Measurements from ENCODE around the gene SLC35E3.
A peak's percentile ranks its signal among the peaks of the same experiment; 100 is the strongest.

The SLC35E3 gene

DNA sequence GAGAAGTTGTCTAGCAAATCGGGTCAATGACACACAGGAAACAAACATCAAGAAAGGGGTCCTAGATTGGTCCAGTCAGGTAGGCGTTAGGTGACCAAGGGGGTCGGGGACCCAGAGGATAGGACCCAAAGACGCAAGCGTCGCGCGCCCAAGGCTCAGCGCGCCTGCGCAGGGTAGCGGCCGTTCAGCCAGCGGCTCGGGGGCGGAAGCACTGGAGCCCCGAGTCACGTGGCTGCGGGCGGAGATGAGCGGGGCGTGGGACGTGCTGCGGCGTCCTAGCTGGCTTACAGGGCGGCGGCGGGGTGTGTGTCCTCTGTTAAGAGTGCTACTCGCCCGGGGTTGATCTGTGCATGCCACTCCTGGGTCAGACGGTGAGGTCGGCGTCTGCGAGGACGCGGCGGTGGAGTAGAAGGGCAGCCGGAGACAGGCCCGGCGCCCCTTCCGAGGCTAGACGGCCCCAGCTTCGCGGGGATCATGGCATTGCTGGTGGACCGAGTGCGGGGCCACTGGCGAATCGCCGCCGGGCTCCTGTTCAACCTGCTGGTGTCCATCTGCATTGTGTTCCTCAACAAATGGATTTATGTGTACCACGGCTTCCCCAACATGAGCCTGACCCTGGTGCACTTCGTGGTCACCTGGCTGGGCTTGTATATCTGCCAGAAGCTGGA, at the start of gene SLC35E3:
Gene SLC35E3 (plus strand): TSS at position 273 of the 668 bp plus-strand sequence. CDS start 202 bp downstream, at position 475.
- peak; percentile 84 to 85 for DNase-seq (ENCODE audit: low spot score in 2 of 2)
- peaks cover 14% of the 10 kb centered on the region for H3K36me3 Mint-ChIP-seq
- H3K4me1 Mint-ChIP-seq, result peaks cover 32% of the 10 kb centered on the region
- peak; percentile 98 for ATAC-seq (ENCODE audit: low read depth)
- peak within 1 kb of the TSS; percentile 95 for H3K27ac Mint-ChIP-seq
- H3K27me3 Mint-ChIP-seq, result no peaks in the 10 kb centered on the region
- peak within 1 kb of the TSS; percentile 94 for H3K4me3 Mint-ChIP-seq
- no peaks in the 10 kb centered on the region for H3K9me3 Mint-ChIP-seq

GRCh38 chr12:68699486-68699885, 46.5 kb upstream of the SLC35E3 start:
- H3K27me3 Mint-ChIP-seq, result no peaks in the 10 kb centered on the region
- ATAC-seq (ENCODE audit: low read depth) (no peak), DNase-seq (ENCODE audit: low spot score in 2 of 2) (no peak)
- peaks cover 36% of the 10 kb centered on the region for H3K36me3 Mint-ChIP-seq
- H3K4me3 Mint-ChIP-seq, result no peak overlapping the region
- H3K4me1 Mint-ChIP-seq, result no peaks in the 10 kb centered on the region
- H3K27ac Mint-ChIP-seq, result no peak overlapping the region
- no peaks in the 10 kb centered on the region for H3K9me3 Mint-ChIP-seq

- DNase-seq (ENCODE audit: low spot score in 2 of 2) (no peak), ATAC-seq (ENCODE audit: low read depth) (no peak)
- Mint-ChIP-seq H3K9me3 (no peaks in the 10 kb centered on the region), H3K4me3 (no peak overlapping the region), H3K4me1 (no peaks in the 10 kb centered on the region), H3K27me3 (no peaks in the 10 kb centered on the region), H3K36me3 (peaks cover 22% of the 10 kb centered on the region), H3K27ac (no peak overlapping the region)
These were observed 18.2 kb upstream of the SLC35E3 start for GRCh38 chr12:68727776-68728175.

- H3K9me3 Mint-ChIP-seq, result no peaks in the 10 kb centered on the region
- no peak overlapping the region for H3K4me3 Mint-ChIP-seq
- no peaks in the 10 kb centered on the region for H3K27me3 Mint-ChIP-seq
- ATAC-seq (ENCODE audit: low read depth) (no peak), DNase-seq (ENCODE audit: low spot score in 2 of 2) (no peak)
- no peak overlapping the region for H3K27ac Mint-ChIP-seq
- H3K36me3 Mint-ChIP-seq, result peaks cover 17% of the 10 kb centered on the region
- no peaks in the 10 kb centered on the region for H3K4me1 Mint-ChIP-seq
These were observed 12.3 kb upstream of the SLC35E3 start for GRCh38 chr12:68733661-68734071.

GRCh38 chr12:68739891-68740290, 6.1 kb upstream of the SLC35E3 start:
- no peak overlapping the region for H3K27ac Mint-ChIP-seq
- peaks cover 9% of the 10 kb centered on the region for H3K4me1 Mint-ChIP-seq
- no peak for ATAC-seq (ENCODE audit: low read depth)
- H3K9me3 Mint-ChIP-seq, result no peaks in the 10 kb centered on the region
- peaks cover 10% of the 10 kb centered on the region for H3K36me3 Mint-ChIP-seq
- no peak for DNase-seq (ENCODE audit: low spot score in 2 of 2)
- H3K4me3 Mint-ChIP-seq, result no peak overlapping the region
- H3K27me3 Mint-ChIP-seq, result no peaks in the 10 kb centered on the region

DNA sequence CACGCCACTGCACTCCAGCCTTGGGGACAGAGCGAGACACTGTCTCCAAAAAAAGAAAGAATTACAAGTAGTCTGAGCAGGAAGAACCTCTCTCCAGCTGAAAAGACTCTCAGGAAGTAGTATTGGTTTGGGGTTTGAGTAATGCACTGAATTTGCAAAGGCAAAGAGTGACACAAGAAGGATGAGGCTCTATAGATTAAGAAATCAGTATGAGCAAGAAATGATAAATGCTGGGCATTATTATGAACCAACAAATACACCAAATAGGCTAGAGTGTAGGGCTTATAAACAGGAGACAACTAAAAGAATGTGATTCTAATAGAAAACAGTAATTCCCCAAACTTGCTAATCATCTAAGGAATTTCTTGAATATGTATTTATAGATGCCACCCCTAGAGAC, 2.6 kb upstream of the SLC35E3 start:
- peaks cover 20% of the 10 kb centered on the region for H3K4me1 Mint-ChIP-seq
- peaks cover 5% of the 10 kb centered on the region for H3K36me3 Mint-ChIP-seq
- no peaks in the 10 kb centered on the region for H3K27me3 Mint-ChIP-seq
- no peaks in the 10 kb centered on the region for H3K9me3 Mint-ChIP-seq
- ATAC-seq (ENCODE audit: low read depth) (no peak), DNase-seq (ENCODE audit: low spot score in 2 of 2) (no peak)
- no peak overlapping the region for H3K4me3 Mint-ChIP-seq
- peak overlapping the region; percentile 67 for H3K27ac Mint-ChIP-seq

GRCh38 chr12:68745376-68745903, 536 bp upstream of the SLC35E3 start:
- H3K9me3 Mint-ChIP-seq, result no peaks in the 10 kb centered on the region
- H3K36me3 Mint-ChIP-seq, result peaks cover 12% of the 10 kb centered on the region
- H3K4me3 Mint-ChIP-seq, result peak overlapping the region; percentile 94
- peak overlapping the region; percentile 95 for H3K27ac Mint-ChIP-seq
- H3K27me3 Mint-ChIP-seq, result no peaks in the 10 kb centered on the region
- DNase-seq (ENCODE audit: low spot score in 2 of 2) (peak in 1 of 2 donors; percentile 3), ATAC-seq (ENCODE audit: low read depth) (peak; percentile 3)
- peaks cover 32% of the 10 kb centered on the region for H3K4me1 Mint-ChIP-seq

- ATAC-seq (ENCODE audit: low read depth) (no peak), DNase-seq (ENCODE audit: low spot score in 2 of 2) (peak; percentile 7 to 28)
- Mint-ChIP-seq H3K9me3 (no peaks in the 10 kb centered on the region), H3K27me3 (no peaks in the 10 kb centered on the region), H3K36me3 (peaks cover 14% of the 10 kb centered on the region), H3K27ac (peak overlapping the region; percentile 95), H3K4me3 (peak overlapping the region; percentile 94), H3K4me1 (peaks cover 32% of the 10 kb centered on the region)
These were observed 700 bp downstream of the SLC35E3 start for GRCh38 chr12:68746572-68747180.

DNA sequence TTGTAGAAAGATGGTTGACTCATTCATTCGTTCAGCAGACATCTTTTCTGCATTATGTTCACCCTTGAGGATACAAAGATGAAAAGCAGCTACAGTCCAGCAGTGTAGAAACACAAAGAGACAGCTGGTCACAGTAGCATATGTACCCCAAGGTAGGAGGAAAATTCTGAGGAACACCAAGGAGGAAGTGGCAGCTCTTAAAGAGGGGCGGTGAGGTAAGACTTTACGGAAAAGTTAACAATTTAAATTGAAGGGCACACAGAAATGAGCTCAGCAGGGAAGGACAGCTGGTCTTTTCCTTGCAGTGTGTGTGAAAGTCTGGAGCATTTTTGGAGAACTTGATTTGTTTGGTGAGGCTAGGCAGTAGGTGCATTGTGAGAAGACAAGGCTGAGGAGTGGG, 3.5 kb downstream of the SLC35E3 start:
- Mint-ChIP-seq H3K36me3 (peaks cover 22% of the 10 kb centered on the region), H3K9me3 (no peaks in the 10 kb centered on the region), H3K4me3 (no peak overlapping the region), H3K4me1 (peaks cover 24% of the 10 kb centered on the region), H3K27ac (peak overlapping the region; percentile 32), H3K27me3 (no peaks in the 10 kb centered on the region)
- ATAC-seq (ENCODE audit: low read depth), result no peak
- DNase-seq (ENCODE audit: low spot score in 2 of 2), result no peak

- Mint-ChIP-seq H3K27me3 (no peaks in the 10 kb centered on the region), H3K4me1 (peaks cover 24% of the 10 kb centered on the region), H3K36me3 (peaks cover 24% of the 10 kb centered on the region), H3K9me3 (no peaks in the 10 kb centered on the region), H3K27ac (peak overlapping the region; percentile 32), H3K4me3 (no peak overlapping the region)
- DNase-seq (ENCODE audit: low spot score in 2 of 2) (no peak), ATAC-seq (ENCODE audit: low read depth) (no peak)
These were observed 3.9 kb downstream of the SLC35E3 start for GRCh38 chr12:68749861-68750260.

DNA sequence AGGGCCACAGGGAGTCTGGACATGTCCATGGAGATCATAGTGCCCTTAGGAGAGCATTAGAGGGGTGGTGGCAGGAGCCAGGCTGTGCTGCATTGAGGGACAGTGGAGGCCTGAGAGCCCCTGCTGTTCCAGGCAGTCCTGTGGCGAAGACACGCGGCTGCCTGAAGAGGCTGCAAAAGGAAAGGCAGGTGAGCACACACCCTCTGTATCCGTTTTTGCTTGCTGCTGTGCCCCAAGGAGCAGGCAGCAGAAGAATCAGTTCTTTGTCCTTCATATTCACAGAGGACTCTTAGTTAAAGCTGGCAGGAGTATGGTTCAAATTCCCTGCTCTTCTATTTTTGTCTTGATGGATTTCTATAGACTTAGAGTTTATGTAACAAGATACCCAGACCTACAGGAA, 4.5 kb downstream of the SLC35E3 start:
- H3K4me3 Mint-ChIP-seq, result no peak overlapping the region
- no peak overlapping the region for H3K27ac Mint-ChIP-seq
- no peaks in the 10 kb centered on the region for H3K9me3 Mint-ChIP-seq
- ATAC-seq (ENCODE audit: low read depth), result no peak
- H3K36me3 Mint-ChIP-seq, result peaks cover 27% of the 10 kb centered on the region
- no peaks in the 10 kb centered on the region for H3K27me3 Mint-ChIP-seq
- peaks cover 24% of the 10 kb centered on the region for H3K4me1 Mint-ChIP-seq
- DNase-seq (ENCODE audit: low spot score in 2 of 2), result no peak

- H3K36me3 Mint-ChIP-seq, result peaks cover 30% of the 10 kb centered on the region
- H3K9me3 Mint-ChIP-seq, result no peaks in the 10 kb centered on the region
- H3K4me3 Mint-ChIP-seq, result no peak overlapping the region
- H3K27ac Mint-ChIP-seq, result no peak overlapping the region
- no peak for ATAC-seq (ENCODE audit: low read depth)
- H3K4me1 Mint-ChIP-seq, result no peaks in the 10 kb centered on the region
- DNase-seq (ENCODE audit: low spot score in 2 of 2), result no peak
- H3K27me3 Mint-ChIP-seq, result no peaks in the 10 kb centered on the region
These were observed 9.7 kb downstream of the SLC35E3 start for GRCh38 chr12:68755536-68756243.

DNA sequence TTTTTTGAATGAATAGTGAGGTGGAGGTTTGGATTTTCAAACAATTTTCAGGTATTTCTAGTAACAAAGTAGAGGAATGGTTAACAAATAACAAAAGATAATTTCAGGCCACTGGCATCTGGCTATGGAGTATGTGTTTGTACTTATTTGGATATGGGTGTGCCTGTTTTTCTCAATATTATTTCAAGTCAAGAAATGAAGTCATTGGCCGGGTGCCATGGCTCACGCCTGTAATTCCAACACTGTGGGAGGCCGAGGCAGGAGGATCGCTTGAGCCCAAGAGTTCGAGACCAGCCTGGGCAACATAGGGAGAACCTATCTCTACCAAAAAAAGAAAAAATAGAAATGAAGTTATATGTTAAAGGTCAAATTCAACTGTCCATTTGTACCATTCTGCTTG, 13.9 kb downstream of the SLC35E3 start:
- H3K27ac Mint-ChIP-seq, result no peak overlapping the region
- no peak overlapping the region for H3K4me3 Mint-ChIP-seq
- H3K4me1 Mint-ChIP-seq, result peaks cover 2% of the 10 kb centered on the region
- no peaks in the 10 kb centered on the region for H3K27me3 Mint-ChIP-seq
- H3K36me3 Mint-ChIP-seq, result peaks cover 29% of the 10 kb centered on the region
- ATAC-seq (ENCODE audit: low read depth) (no peak), DNase-seq (ENCODE audit: low spot score in 2 of 2) (no peak)
- no peaks in the 10 kb centered on the region for H3K9me3 Mint-ChIP-seq

DNA sequence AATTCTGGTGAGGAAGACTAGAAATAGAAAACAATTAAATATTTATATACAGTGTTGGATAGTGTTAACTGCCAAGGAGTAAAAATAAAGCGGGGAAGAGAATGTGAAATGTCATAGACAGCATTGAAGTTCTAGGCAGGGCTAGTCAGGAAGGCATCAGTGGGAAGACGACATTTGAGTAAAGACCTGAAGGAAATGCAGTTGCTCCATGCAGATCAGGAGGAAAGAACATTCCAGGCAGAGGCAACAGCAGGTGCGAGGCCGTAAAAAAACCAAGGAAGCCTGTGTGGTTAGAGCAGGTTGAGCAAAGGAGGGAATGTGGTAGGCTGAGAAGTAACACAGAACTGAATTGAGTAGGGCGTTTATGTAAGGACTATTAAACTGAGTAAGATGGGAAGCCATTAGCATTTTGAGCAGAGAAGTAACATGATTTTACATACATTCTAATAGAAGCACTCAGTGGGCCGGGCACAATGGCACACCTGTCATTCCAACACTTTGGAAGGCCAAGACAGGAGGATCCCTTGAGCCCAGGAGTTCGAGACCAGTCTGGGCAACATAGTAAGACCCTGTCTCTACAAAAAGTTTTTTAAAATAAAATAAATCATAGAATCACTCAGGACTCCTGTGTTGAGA, 14.9 kb downstream of the SLC35E3 start:
- Mint-ChIP-seq H3K9me3 (no peaks in the 10 kb centered on the region), H3K27me3 (no peaks in the 10 kb centered on the region), H3K4me1 (peaks cover 2% of the 10 kb centered on the region), H3K27ac (peak overlapping the region; percentile 40), H3K36me3 (peaks cover 26% of the 10 kb centered on the region), H3K4me3 (no peak overlapping the region)
- DNase-seq (ENCODE audit: low spot score in 2 of 2) (no peak), ATAC-seq (ENCODE audit: low read depth) (no peak)

Measured in memory B cell (primary cell).